Transverse colon (tissue), 3 donors: ENCODE measurements around the gene TMEM62.

Experiments
- EP300 ChIP-seq: sonication (generic); formaldehyde crosslinking; IDR thresholded peaks from one replicate; pipeline ENCODE4 v1.6.1; 2017; ENCODE audit warnings: antibody characterized with exemption, low read depth
- POLR2A ChIP-seq: fragments of 450-650 bp; IDR thresholded peaks from one replicate; pipeline ENCODE4 v1.6.1; 2016; ENCODE audit warnings: antibody characterized with exemption, mild to moderate bottlenecking, moderate library complexity
- TF ChIP-seq, protein P1 (sequence below), 5 experiments: fragments of 200-600 bp in 3 of 5; fragments of 450-650 bp in 2 of 5; sonication (generic) in 3 of 5; IDR thresholded peaks; 1 replicate in 2 of 5; 2 replicates in 3 of 5; pipeline ENCODE4 v1.5.1; 2016 to 2017; ENCODE audit warnings: antibody characterized with exemption in 5 of 5, inconsistent platforms in 3 of 5, mild to moderate bottlenecking in 2 of 5, moderate library complexity in 1 of 5

DNA sequence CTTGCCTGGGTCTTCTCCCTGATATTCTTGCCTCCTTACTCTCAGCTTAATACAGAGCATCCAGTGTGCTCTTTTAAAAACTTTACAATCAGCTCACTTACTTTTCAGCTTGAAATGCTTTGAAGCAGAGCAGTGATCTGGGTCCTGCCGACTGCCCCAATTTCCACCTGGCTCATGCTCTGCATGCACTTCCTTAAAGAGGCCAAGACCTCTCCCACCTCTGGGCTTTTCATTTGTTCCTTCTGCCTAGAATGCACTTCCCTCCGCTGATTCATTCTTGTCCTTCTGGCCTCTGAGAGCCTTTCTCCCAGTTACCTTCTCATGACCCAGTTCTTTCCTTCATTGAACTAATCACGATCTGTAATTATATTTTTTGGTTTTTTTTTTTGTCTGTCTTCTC, 49.9 kb downstream of the TMEM62 start:
- TF ChIP-seq POLR2A: no peak
- TF ChIP-seq EP300: no peak
- TF ChIP-seq, protein P1, sequence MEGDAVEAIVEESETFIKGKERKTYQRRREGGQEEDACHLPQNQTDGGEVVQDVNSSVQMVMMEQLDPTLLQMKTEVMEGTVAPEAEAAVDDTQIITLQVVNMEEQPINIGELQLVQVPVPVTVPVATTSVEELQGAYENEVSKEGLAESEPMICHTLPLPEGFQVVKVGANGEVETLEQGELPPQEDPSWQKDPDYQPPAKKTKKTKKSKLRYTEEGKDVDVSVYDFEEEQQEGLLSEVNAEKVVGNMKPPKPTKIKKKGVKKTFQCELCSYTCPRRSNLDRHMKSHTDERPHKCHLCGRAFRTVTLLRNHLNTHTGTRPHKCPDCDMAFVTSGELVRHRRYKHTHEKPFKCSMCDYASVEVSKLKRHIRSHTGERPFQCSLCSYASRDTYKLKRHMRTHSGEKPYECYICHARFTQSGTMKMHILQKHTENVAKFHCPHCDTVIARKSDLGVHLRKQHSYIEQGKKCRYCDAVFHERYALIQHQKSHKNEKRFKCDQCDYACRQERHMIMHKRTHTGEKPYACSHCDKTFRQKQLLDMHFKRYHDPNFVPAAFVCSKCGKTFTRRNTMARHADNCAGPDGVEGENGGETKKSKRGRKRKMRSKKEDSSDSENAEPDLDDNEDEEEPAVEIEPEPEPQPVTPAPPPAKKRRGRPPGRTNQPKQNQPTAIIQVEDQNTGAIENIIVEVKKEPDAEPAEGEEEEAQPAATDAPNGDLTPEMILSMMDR (IDR thresholded peaks at IDR 0.05): no peak
